Neural cell (in vitro differentiated cells): ENCODE results near the gene RTN4RL1. TPM values are rescaled to one million over a fixed set of nuclear protein-coding genes. Genes with fewer than 3 reads are reported as not detected.

Experiments
- H2AFZ ChIP-seq: fragments of 200-600, 300-800 bp; sonication (generic), shearing (Covaris generic); 2 replicates; pipeline ENCODE4 v1.6.0; 2014; ENCODE audit warnings: low read depth, mild to moderate bottlenecking, antibody characterized with exemption, low read length, moderate library complexity
- H3F3A ChIP-seq: fragments of 200-600 bp; shearing (Covaris generic); 2 replicates; pipeline ENCODE4 v1.6.1; 2016; ENCODE audit warnings: mild to moderate bottlenecking, moderate library complexity, mixed read lengths, antibody characterized with exemption, low read length; ENCODE audit not compliant: insufficient read depth, poor library complexity, severe bottlenecking
- H3K27ac ChIP-seq: fragments of 200-600, 300-800 bp; sonication (generic), shearing (Covaris generic); 2 replicates; pipeline ENCODE4 v1.5.1; 2014; ENCODE audit warnings: mild to moderate bottlenecking, low read length, moderate library complexity
- H3K27me3 ChIP-seq: fragments of 300-800, 200-600 bp; sonication (generic), shearing (Covaris generic); 2 replicates; pipeline ENCODE4 v1.6.0; 2014; ENCODE audit warnings: mild to moderate bottlenecking, low read depth, low read length, moderate library complexity; ENCODE audit not compliant: insufficient read depth
- H3K36me3 ChIP-seq: fragments of 300-800, 200-600 bp; sonication (generic), shearing (Covaris generic); 2 replicates; pipeline ENCODE4 v1.5.1; 2014; ENCODE audit warnings: mild to moderate bottlenecking, antibody characterized with exemption, low read length, moderate library complexity; ENCODE audit not compliant: insufficient read depth
- H3K4me2 ChIP-seq: fragments of 300-800, 200-600 bp; sonication (generic), shearing (Covaris generic); 2 replicates; pipeline ENCODE4 v1.6.0; 2014; ENCODE audit warnings: mild to moderate bottlenecking, low read length
- H3K4me3 ChIP-seq: fragments of 300-800, 200-600 bp; sonication (generic), shearing (Covaris generic); 2 replicates; pipeline ENCODE4 v1.5.1; 2014; ENCODE audit warnings: mild to moderate bottlenecking, low read length, moderate library complexity
- H3K79me2 ChIP-seq: fragments of 200-600 bp; shearing (Covaris generic); replicated peaks from 2 replicates; pipeline ENCODE4 v1.6.0; 2014; ENCODE audit warnings: mild to moderate bottlenecking, low read length, moderate library complexity; ENCODE audit not compliant: insufficient read depth
- H3K9ac ChIP-seq: fragments of 300-800, 200-600 bp; sonication (generic), shearing (Covaris generic); 2 replicates; pipeline ENCODE4 v1.6.1; 2016; ENCODE audit warnings: mild to moderate bottlenecking, low read length, mixed read lengths
- H3K9me2 ChIP-seq: fragments of 200-600 bp; shearing (Covaris generic); 2 replicates; pipeline ENCODE4 v1.6.1; 2016; ENCODE audit warnings: mild to moderate bottlenecking, low read length, mixed read lengths; ENCODE audit not compliant: insufficient read depth
- H3K9me3 ChIP-seq: fragments of 200-600, 300-800 bp; sonication (generic), shearing (Covaris generic); 2 replicates; pipeline ENCODE4 v1.6.1; 2016; ENCODE audit warnings: mild to moderate bottlenecking, mixed run types, low read length, moderate library complexity, mixed read lengths
- H4K20me1 ChIP-seq: fragments of 200-600 bp; shearing (Covaris generic); 2 replicates; pipeline ENCODE4 v1.6.1; 2016; ENCODE audit warnings: mild to moderate bottlenecking, mixed run types; ENCODE audit not compliant: insufficient read depth
- CTCF ChIP-seq: fragments of 450-650 bp; IDR thresholded peaks from 2 replicates; pipeline ENCODE4 v1.5.1; 2014; ENCODE audit warnings: antibody characterized with exemption, mild to moderate bottlenecking, moderate library complexity; ENCODE audit not compliant: poor library complexity, severe bottlenecking
- EP300 ChIP-seq: fragments of 450-650 bp; conservative IDR thresholded peaks from 2 replicates; pipeline ENCODE4 v1.6.1; 2014; ENCODE audit warnings: antibody characterized with exemption, mild to moderate bottlenecking, moderate library complexity; ENCODE audit not compliant: poor library complexity, severe bottlenecking
- EZH2 ChIP-seq: fragments of 200-600, 300-800 bp; shearing (Covaris generic), sonication (generic); IDR thresholded peaks from 2 replicates; pipeline ENCODE4 v1.6.1; 2014; ENCODE audit warnings: antibody characterized with exemption, low read length, borderline replicate concordance, mild to moderate bottlenecking; ENCODE audit not compliant: insufficient read depth, poor library complexity, severe bottlenecking
- MXI1 ChIP-seq: fragments of 450-650 bp; conservative IDR thresholded peaks from 2 replicates; pipeline ENCODE4 v1.6.1; 2014; ENCODE audit warnings: antibody characterized with exemption, mild to moderate bottlenecking; ENCODE audit not compliant: poor library complexity, severe bottlenecking
- POLR2AphosphoS5 ChIP-seq: IDR thresholded peaks from 2 replicates; pipeline ENCODE4 v1.6.1; 2012
- RAD21 ChIP-seq: fragments of 450-650 bp; conservative IDR thresholded peaks from 2 replicates; pipeline ENCODE4 v1.6.1; 2014; ENCODE audit warnings: antibody characterized with exemption, mild to moderate bottlenecking, moderate library complexity
- REST ChIP-seq: IDR thresholded peaks from 2 replicates; pipeline ENCODE4 v1.6.1; 2012; ENCODE audit warnings: borderline replicate concordance
- SMC3 ChIP-seq: fragments of 450-650 bp; conservative IDR thresholded peaks from 2 replicates; pipeline ENCODE4 v1.6.1; 2014; ENCODE audit warnings: antibody characterized with exemption, mild to moderate bottlenecking, moderate library complexity; ENCODE audit not compliant: poor library complexity
- TAF1 ChIP-seq: IDR thresholded peaks from 2 replicates; pipeline ENCODE4 v1.6.1; 2012; ENCODE audit warnings: low read depth
- polyA plus RNA-seq: library from polyadenylated mRNA; depleted of rRNA; stranded (reverse); fragments of >200 nt; gene quantifications from 2 replicates; pipeline ENCODE4 v1.2.3, GENCODE V29; 2014

RTN4RL1 gene
- polyA plus RNA-seq, 1 donor from 2014 or later, result 8.1 TPM

- TF ChIP-seq POLR2AphosphoS5 (no peak), EP300 (no peak), EZH2 (no peak), REST (no peak), CTCF (no peak), RAD21 (no peak), MXI1 (no peak), SMC3 (no peak), TAF1 (no peak)
- no peak overlapping the region for H2AFZ ChIP-seq
- H3K4me3 ChIP-seq, result no peak overlapping the region
- no peaks in the 10 kb centered on the region for H4K20me1 ChIP-seq
- no peak overlapping the region for H3K9ac ChIP-seq
- H3K4me2 ChIP-seq, result no peak overlapping the region
- no peaks in the 10 kb centered on the region for H3F3A ChIP-seq
- no peaks in the 10 kb centered on the region for H3K79me2 ChIP-seq
- no peaks in the 10 kb centered on the region for H3K27me3 ChIP-seq
- H3K9me2 ChIP-seq, result no peaks in the 10 kb centered on the region
- no peaks in the 10 kb centered on the region for H3K9me3 ChIP-seq
- no peak overlapping the region for H3K27ac ChIP-seq
- no peaks in the 10 kb centered on the region for H3K36me3 ChIP-seq
These were observed 108.8 kb downstream of the RTN4RL1 start for GRCh38 chr17:1916316-1916715.

- Histone ChIP-seq H3K4me3 (no peak overlapping the region), H3F3A (no peaks in the 10 kb centered on the region), H2AFZ (no peak overlapping the region), H3K27me3 (no peaks in the 10 kb centered on the region), H3K9ac (no peak overlapping the region), H3K79me2 (no peaks in the 10 kb centered on the region), H3K9me3 (no peaks in the 10 kb centered on the region), H3K36me3 (no peaks in the 10 kb centered on the region), H3K27ac (no peak overlapping the region), H3K9me2 (no peaks in the 10 kb centered on the region), H3K4me2 (no peak overlapping the region), H4K20me1 (no peaks in the 10 kb centered on the region)
- TF ChIP-seq SMC3, result no peak
- no peak for TF ChIP-seq POLR2AphosphoS5
- TF ChIP-seq MXI1, result no peak
- no peak for TF ChIP-seq EP300
These were observed 109.2 kb downstream of the RTN4RL1 start for GRCh38 chr17:1915889-1916288.

- TF ChIP-seq EZH2 (no peak), SMC3 (no peak), CTCF (no peak), MXI1 (no peak), REST (no peak), TAF1 (no peak), RAD21 (no peak), EP300 (no peak), POLR2AphosphoS5 (no peak)
- no peaks in the 10 kb centered on the region for H3K36me3 ChIP-seq
- no peak overlapping the region for H2AFZ ChIP-seq
- no peaks in the 10 kb centered on the region for H3K79me2 ChIP-seq
- no peak overlapping the region for H3K27ac ChIP-seq
- no peak overlapping the region for H3K4me3 ChIP-seq
- H3K27me3 ChIP-seq, result no peaks in the 10 kb centered on the region
- no peak overlapping the region for H3K4me2 ChIP-seq
- no peaks in the 10 kb centered on the region for H3F3A ChIP-seq
- H3K9me2 ChIP-seq, result no peaks in the 10 kb centered on the region
- H3K9me3 ChIP-seq, result no peaks in the 10 kb centered on the region
- H4K20me1 ChIP-seq, result no peaks in the 10 kb centered on the region
- no peak overlapping the region for H3K9ac ChIP-seq
These were observed 110.5 kb downstream of the RTN4RL1 start for GRCh38 chr17:1914661-1915083.
